ENCODE measurements around the gene PCDH11Y. TPM values are rescaled to one million over a fixed set of nuclear protein-coding genes. Genes with fewer than 3 reads are reported as not detected.
"Not testable (repeated sequence)": the region's sequence is repeated elsewhere in the genome, so short reads cannot be mapped to it uniquely, and the experiment has no call there.

Gene PCDH11Y, protein sequence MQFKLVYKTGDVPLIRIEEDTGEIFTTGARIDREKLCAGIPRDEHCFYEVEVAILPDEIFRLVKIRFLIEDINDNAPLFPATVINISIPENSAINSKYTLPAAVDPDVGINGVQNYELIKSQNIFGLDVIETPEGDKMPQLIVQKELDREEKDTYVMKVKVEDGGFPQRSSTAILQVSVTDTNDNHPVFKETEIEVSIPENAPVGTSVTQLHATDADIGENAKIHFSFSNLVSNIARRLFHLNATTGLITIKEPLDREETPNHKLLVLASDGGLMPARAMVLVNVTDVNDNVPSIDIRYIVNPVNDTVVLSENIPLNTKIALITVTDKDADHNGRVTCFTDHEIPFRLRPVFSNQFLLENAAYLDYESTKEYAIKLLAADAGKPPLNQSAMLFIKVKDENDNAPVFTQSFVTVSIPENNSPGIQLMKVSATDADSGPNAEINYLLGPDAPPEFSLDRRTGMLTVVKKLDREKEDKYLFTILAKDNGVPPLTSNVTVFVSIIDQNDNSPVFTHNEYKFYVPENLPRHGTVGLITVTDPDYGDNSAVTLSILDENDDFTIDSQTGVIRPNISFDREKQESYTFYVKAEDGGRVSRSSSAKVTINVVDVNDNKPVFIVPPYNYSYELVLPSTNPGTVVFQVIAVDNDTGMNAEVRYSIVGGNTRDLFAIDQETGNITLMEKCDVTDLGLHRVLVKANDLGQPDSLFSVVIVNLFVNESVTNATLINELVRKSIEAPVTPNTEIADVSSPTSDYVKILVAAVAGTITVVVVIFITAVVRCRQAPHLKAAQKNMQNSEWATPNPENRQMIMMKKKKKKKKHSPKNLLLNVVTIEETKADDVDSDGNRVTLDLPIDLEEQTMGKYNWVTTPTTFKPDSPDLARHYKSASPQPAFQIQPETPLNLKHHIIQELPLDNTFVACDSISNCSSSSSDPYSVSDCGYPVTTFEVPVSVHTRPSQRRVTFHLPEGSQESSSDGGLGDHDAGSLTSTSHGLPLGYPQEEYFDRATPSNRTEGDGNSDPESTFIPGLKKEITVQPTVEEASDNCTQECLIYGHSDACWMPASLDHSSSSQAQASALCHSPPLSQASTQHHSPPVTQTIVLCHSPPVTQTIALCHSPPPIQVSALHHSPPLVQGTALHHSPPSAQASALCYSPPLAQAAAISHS (N-terminal part only)
- polyA plus RNA-seq (2013, experiment 1 of 2), result 4.7 TPM
- polyA plus RNA-seq (2013, experiment 2 of 2), result 5.4 TPM

GRCh38 chrY:5000057-5000456, at the start of gene PCDH11Y:
TSS of gene PCDH11Y (plus strand) at chrY:5000296. CDS start at chrY:5057100, 56,804 bp downstream.
- H2BK120ac ChIP-seq (ENCODE audit: low read depth, low read length); H3K23ac ChIP-seq (ENCODE audit: low read depth, low read length, poor library complexity); H3K4ac ChIP-seq (ENCODE audit: low read length); H3K9ac ChIP-seq (ENCODE audit: low read depth, low read length, poor library complexity); H4K8ac ChIP-seq (ENCODE audit: low read depth, low read length); H2BK5ac ChIP-seq (ENCODE audit: low read length); H2AFZ ChIP-seq (ENCODE audit: low read length); H2BK12ac ChIP-seq (ENCODE audit: low read length); H3K18ac ChIP-seq (ENCODE audit: low read length); H3K4me1 ChIP-seq (ENCODE audit: control insufficient read depth in 2 of 2, insufficient read depth in 1 of 2, low read depth in 1 of 2, low read length in 2 of 2); H4K91ac ChIP-seq (ENCODE audit: low read depth, low read length, poor library complexity); H2BK15ac ChIP-seq (ENCODE audit: low read length); H3K9me3 ChIP-seq (replicated peaks in 1 of 2; ENCODE audit: control insufficient read depth in 2 of 2, insufficient read depth in 1 of 2, low read depth in 1 of 2, low read length in 2 of 2); H3K36me3 ChIP-seq (replicated peaks in 1 of 2; ENCODE audit: control insufficient read depth in 2 of 2, insufficient read depth in 2 of 2, low read length in 2 of 2); H3K27ac ChIP-seq (replicated peaks; ENCODE audit: low read length); H2AK5ac ChIP-seq (ENCODE audit: low read depth, low read length); H3K27me3 ChIP-seq (ENCODE audit: control insufficient read depth in 3 of 3, insufficient read depth in 3 of 3, low read depth in 1 of 3, low read length in 3 of 3); H3K79me1 ChIP-seq (ENCODE audit: low read depth, low read length); H3K14ac ChIP-seq (ENCODE audit: low read length): not testable (repeated sequence)
- no CpG with 5 or more reads among the region's 21 CpGs for WGBS, 2 donors (ENCODE audit: extremely low coverage in 2 of 2, insufficient read length in 2 of 2, insufficient replicate concordance in 1 of 2)
- Histone ChIP-seq H3K4me2 (ENCODE audit: insufficient read depth, low read length, poor library complexity, severe bottlenecking) (peak within 1 kb of the TSS; percentile 45), H3K4me3 (ENCODE audit: low read length in 2 of 2) (peak within 1 kb of the TSS in 1 of 2 donors; percentile 80)
- peak; percentile 50 for DNase-seq (ENCODE audit: low spot score)

DNA sequence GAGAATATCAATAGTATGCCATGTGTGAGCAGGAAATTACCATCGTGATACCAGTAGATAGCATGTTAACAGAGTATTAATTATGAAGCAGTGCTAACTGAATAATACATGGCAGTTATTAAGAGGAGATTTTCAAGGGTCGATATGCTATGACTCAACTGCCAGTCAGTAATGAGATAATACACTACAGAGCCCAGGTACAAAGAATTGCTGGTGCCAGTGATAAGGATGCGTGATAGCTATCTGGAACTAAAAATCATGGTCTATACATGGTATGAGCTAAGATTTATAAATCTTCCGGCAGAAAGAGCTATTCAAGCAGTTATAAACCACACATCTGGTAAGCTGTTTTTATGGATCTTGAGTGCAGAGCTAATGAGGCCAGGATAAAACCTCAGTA, 32.2 kb upstream of the PCDH11Y start:
- not testable (repeated sequence) for H4K91ac ChIP-seq (ENCODE audit: low read depth, low read length, poor library complexity); H2BK12ac ChIP-seq (ENCODE audit: low read length); H3K14ac ChIP-seq (ENCODE audit: low read length); H2AK5ac ChIP-seq (ENCODE audit: low read depth, low read length); H3K4me2 ChIP-seq (ENCODE audit: insufficient read depth, low read length, poor library complexity, severe bottlenecking); H2AFZ ChIP-seq (ENCODE audit: low read length); H3K27ac ChIP-seq (replicated peaks; ENCODE audit: low read length); H2BK120ac ChIP-seq (ENCODE audit: low read depth, low read length); H3K4me3 ChIP-seq (ENCODE audit: low read length in 2 of 2); H3K79me1 ChIP-seq (ENCODE audit: low read depth, low read length); H3K9ac ChIP-seq (ENCODE audit: low read depth, low read length, poor library complexity); H2BK5ac ChIP-seq (ENCODE audit: low read length); H3K23ac ChIP-seq (ENCODE audit: low read depth, low read length, poor library complexity); DNase-seq (ENCODE audit: low spot score); H3K27me3 ChIP-seq (ENCODE audit: control insufficient read depth in 3 of 3, insufficient read depth in 3 of 3, low read depth in 1 of 3, low read length in 3 of 3); H3K18ac ChIP-seq (ENCODE audit: low read length); H3K9me3 ChIP-seq (replicated peaks in 1 of 2; ENCODE audit: control insufficient read depth in 2 of 2, insufficient read depth in 1 of 2, low read depth in 1 of 2, low read length in 2 of 2); H2BK15ac ChIP-seq (ENCODE audit: low read length); H3K4ac ChIP-seq (ENCODE audit: low read length); H3K4me1 ChIP-seq (ENCODE audit: control insufficient read depth in 2 of 2, insufficient read depth in 1 of 2, low read depth in 1 of 2, low read length in 2 of 2); H3K36me3 ChIP-seq (replicated peaks in 1 of 2; ENCODE audit: control insufficient read depth in 2 of 2, insufficient read depth in 2 of 2, low read length in 2 of 2); H4K8ac ChIP-seq (ENCODE audit: low read depth, low read length)
- WGBS, 2 donors (ENCODE audit: extremely low coverage in 2 of 2, insufficient read length in 2 of 2, insufficient replicate concordance in 1 of 2), result no CpG with 5 or more reads among the region's 4 CpGs

DNA sequence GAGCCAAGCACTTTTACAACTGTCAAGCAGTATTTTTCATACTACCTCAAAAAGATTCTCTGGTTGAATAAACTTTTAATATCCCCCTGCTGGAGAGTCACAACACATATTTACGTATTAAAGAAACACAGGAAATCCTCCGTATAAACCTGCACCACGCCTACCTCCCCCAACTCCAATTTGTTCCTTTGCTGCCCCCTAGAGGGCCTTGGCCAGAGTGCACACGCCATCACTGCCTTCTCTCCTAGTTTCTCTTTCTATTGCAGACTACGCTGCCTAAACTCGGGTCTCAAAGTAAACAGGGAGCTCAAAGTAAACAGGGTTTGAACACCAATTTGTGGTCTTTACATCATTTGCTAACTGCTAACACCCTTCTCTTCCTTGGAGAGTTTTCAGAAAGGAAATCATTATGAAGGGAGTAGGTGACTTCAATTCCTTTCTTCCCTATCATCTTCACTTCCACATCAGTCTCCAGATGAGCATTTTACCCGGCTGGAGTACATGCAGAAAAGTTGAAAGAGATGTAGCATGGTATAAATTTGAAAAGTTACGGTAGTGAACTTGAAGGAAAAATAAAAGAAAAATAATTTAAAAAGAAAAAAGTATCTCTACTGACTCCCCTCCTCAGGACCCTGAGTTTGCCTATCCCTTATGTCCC, 8.2 kb upstream of the PCDH11Y start:
- not testable (repeated sequence) for H3K27me3 ChIP-seq (ENCODE audit: control insufficient read depth in 3 of 3, insufficient read depth in 3 of 3, low read depth in 1 of 3, low read length in 3 of 3); H3K18ac ChIP-seq (ENCODE audit: low read length); H4K91ac ChIP-seq (ENCODE audit: low read depth, low read length, poor library complexity); H3K14ac ChIP-seq (ENCODE audit: low read length); H2BK15ac ChIP-seq (ENCODE audit: low read length); H2AFZ ChIP-seq (ENCODE audit: low read length); H2BK5ac ChIP-seq (ENCODE audit: low read length); H3K27ac ChIP-seq (replicated peaks; ENCODE audit: low read length); H3K4me3 ChIP-seq (ENCODE audit: low read length in 2 of 2); DNase-seq (ENCODE audit: low spot score); H3K9me3 ChIP-seq (replicated peaks in 1 of 2; ENCODE audit: control insufficient read depth in 2 of 2, insufficient read depth in 1 of 2, low read depth in 1 of 2, low read length in 2 of 2); H3K4me1 ChIP-seq (ENCODE audit: control insufficient read depth in 2 of 2, insufficient read depth in 1 of 2, low read depth in 1 of 2, low read length in 2 of 2); H2BK12ac ChIP-seq (ENCODE audit: low read length); H3K4me2 ChIP-seq (ENCODE audit: insufficient read depth, low read length, poor library complexity, severe bottlenecking); H4K8ac ChIP-seq (ENCODE audit: low read depth, low read length); H3K36me3 ChIP-seq (replicated peaks in 1 of 2; ENCODE audit: control insufficient read depth in 2 of 2, insufficient read depth in 2 of 2, low read length in 2 of 2); H2BK120ac ChIP-seq (ENCODE audit: low read depth, low read length); H2AK5ac ChIP-seq (ENCODE audit: low read depth, low read length); H3K9ac ChIP-seq (ENCODE audit: low read depth, low read length, poor library complexity); H3K4ac ChIP-seq (ENCODE audit: low read length); H3K23ac ChIP-seq (ENCODE audit: low read depth, low read length, poor library complexity); H3K79me1 ChIP-seq (ENCODE audit: low read depth, low read length)
- no CpG with 5 or more reads among the region's 8 CpGs for WGBS, 2 donors (ENCODE audit: extremely low coverage in 2 of 2, insufficient read length in 2 of 2, insufficient replicate concordance in 1 of 2)

Data from neuronal stem cell (in vitro differentiated cells).